ENCODE data around the gene IGSF3.
"Not testable (repeated sequence)": the region's sequence is repeated elsewhere in the genome, so short reads cannot be mapped to it uniquely, and the experiment has no call there.

DNA sequence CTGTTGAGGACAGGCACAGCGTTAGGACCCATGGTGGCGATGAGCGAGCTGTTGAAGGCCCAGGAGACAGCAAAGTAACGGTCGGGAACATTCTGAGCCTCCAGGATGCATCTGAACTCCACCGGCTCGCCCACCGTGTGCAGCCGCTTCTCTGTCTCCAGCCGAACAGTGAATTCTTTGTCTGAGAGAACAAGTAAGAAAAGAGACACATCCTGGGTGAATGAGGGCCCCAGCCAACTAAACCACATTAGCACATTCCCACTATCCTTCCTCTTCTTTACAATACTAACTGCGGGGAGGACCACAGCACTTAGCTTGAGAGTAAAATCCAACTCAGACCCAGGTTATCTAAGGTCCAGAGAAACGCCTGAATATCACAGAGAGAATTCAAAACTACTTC, 59.4 kb downstream of the IGSF3 start:
- not testable (repeated sequence) for TF ChIP-seq POLR2AphosphoS2 (IDR thresholded peaks at IDR 0.05; ENCODE audit: low read depth, low read length); HIVEP1 (CRISPR knock-in tag; IDR thresholded peaks at IDR 0.05)
- TF ChIP-seq, protein P1, sequence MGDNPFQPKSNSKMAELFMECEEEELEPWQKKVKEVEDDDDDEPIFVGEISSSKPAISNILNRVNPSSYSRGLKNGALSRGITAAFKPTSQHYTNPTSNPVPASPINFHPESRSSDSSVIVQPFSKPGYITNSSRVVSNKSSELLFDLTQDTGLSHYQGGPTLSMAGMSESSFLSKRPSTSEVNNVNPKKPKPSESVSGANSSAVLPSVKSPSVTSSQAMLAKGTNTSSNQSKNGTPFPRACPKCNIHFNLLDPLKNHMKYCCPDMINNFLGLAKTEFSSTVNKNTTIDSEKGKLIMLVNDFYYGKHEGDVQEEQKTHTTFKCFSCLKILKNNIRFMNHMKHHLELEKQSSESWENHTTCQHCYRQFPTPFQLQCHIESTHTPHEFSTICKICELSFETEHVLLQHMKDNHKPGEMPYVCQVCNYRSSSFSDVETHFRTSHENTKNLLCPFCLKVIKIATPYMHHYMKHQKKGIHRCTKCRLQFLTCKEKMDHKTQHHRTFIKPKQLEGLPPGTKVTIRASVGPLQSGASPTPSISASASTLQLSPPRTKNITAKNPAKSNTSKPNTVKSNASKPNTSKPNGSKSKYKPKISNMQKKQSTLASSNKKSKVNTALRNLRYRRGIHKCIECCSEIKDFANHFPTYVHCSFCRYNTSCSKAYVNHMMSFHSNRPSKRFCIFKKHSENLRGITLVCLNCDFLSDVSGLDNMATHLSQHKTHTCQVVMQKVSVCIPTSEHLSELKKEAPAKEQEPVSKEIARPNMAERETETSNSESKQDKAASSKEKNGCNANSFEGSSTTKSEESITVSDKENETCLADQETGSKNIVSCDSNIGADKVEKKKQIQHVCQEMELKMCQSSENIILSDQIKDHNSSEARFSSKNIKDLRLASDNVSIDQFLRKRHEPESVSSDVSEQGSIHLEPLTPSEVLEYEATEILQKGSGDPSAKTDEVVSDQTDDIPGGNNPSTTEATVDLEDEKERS (CRISPR knock-in tag; IDR thresholded peaks at IDR 0.05) = not testable (repeated sequence)
- TF ChIP-seq, protein P2, sequence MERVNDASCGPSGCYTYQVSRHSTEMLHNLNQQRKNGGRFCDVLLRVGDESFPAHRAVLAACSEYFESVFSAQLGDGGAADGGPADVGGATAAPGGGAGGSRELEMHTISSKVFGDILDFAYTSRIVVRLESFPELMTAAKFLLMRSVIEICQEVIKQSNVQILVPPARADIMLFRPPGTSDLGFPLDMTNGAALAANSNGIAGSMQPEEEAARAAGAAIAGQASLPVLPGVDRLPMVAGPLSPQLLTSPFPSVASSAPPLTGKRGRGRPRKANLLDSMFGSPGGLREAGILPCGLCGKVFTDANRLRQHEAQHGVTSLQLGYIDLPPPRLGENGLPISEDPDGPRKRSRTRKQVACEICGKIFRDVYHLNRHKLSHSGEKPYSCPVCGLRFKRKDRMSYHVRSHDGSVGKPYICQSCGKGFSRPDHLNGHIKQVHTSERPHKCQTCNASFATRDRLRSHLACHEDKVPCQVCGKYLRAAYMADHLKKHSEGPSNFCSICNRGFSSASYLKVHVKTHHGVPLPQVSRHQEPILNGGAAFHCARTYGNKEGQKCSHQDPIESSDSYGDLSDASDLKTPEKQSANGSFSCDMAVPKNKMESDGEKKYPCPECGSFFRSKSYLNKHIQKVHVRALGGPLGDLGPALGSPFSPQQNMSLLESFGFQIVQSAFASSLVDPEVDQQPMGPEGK (CRISPR knock-in tag; IDR thresholded peaks at IDR 0.05) = not testable (repeated sequence)
